Spleen (tissue), 11 donors: Measurements from ENCODE around the gene TNFSF12. TPM values are rescaled to one million over a fixed set of nuclear protein-coding genes. Genes with fewer than 3 reads are reported as not detected.

Experiments used
- DNase-seq: peaks from one replicate; pipeline ENCODE4 v3.0.0-alpha.2; 2020
- H3K27ac ChIP-seq, 8 donors: fragments of 200-600 bp; sonication (generic) in 7 of 8; 1 replicate in 4 of 8; 2 replicates in 4 of 8; pipeline versions ENCODE4 v1.5.0 to v1.8.0; 2016 to 2021; ENCODE audit warnings: inconsistent platforms in 4 of 8, mild to moderate bottlenecking in 4 of 8, moderate library complexity in 1 of 8
- H3K27me3 ChIP-seq, 7 donors: fragments of 200-600 bp; sonication (generic) in 6 of 7; replicated peaks in 1 of 7; 1 replicate in 4 of 7; 2 replicates in 3 of 7; pipeline versions ENCODE4 v1.5.0 to v1.8.0; 2016 to 2021; ENCODE audit warnings: inconsistent platforms in 3 of 7, mild to moderate bottlenecking in 1 of 7
- H3K36me3 ChIP-seq, 6 donors: fragments of 200-600 bp; sonication (generic) in 5 of 6; 1 replicate in 4 of 6; 2 replicates in 2 of 6; pipeline versions ENCODE4 v1.5.0 to v1.8.0; 2016 to 2021; ENCODE audit warnings: inconsistent platforms in 2 of 6
- H3K4me1 ChIP-seq, 6 donors: fragments of 200-600 bp; sonication (generic) in 5 of 6; 1 replicate in 3 of 6; 2 replicates in 3 of 6; pipeline versions ENCODE4 v1.5.0 to v1.8.0; 2016 to 2021; ENCODE audit warnings: inconsistent platforms in 3 of 6
- H3K4me3 ChIP-seq, 8 donors: fragments of 200-600 bp; sonication (generic) in 7 of 8; 1 replicate in 4 of 8; 2 replicates in 4 of 8; pipeline versions ENCODE4 v1.5.0 to v1.8.0; 2016 to 2021; ENCODE audit warnings: inconsistent platforms in 4 of 8, mild to moderate bottlenecking in 4 of 8, moderate library complexity in 2 of 8
- H3K9me3 ChIP-seq, 8 donors: fragments of 200-600 bp; sonication (generic) in 7 of 8; 1 replicate in 4 of 8; 2 replicates in 4 of 8; pipeline versions ENCODE4 v1.5.0 to v1.8.0; 2016 to 2021; ENCODE audit warnings: inconsistent platforms in 4 of 8
- POLR2A ChIP-seq, 3 donors: fragments of 450-650 bp; IDR thresholded peaks; one replicate each; pipeline ENCODE4 v1.5.1; 2017; ENCODE audit warnings: antibody characterized with exemption in 3 of 3, mild to moderate bottlenecking in 1 of 3
- POLR2AphosphoS5 ChIP-seq, 3 donors: sonication (generic); formaldehyde crosslinking; IDR thresholded peaks; one replicate each; pipeline ENCODE4 v1.5.1; 2017; ENCODE audit warnings: antibody characterized with exemption in 3 of 3
- WGBS, 5 donors: extraction: QIAGEN DNeasy Blood & Tissue Kit in 3 of 5; methylation state at CpG; one replicate each; pipeline versions ENCODE4 v1.1.5 to v1.1.7; 2013 to 2018; 5-methylcytosine and 5-hydroxymethylcytosine counted together
- intact Hi-C: fragments of 100-400 bp; cut with DNase I; formaldehyde crosslinking; loops from one replicate; pipeline ENCODE4 v1.15.0; 2023; ENCODE audit warnings: low total_unique reads
- polyA plus RNA-seq, 3 donors: library from polyadenylated mRNA; stranded (reverse); fragments of 200-250 nt; gene quantifications; one replicate each; pipeline ENCODE4 v1.2.1, GENCODE V29; 2013
- total RNA-seq, 7 donors: library from RNA; depleted of rRNA in 3 of 7; stranded (reverse); fragments of >200 nt in 3 of 7; fragmentation: NEBNext Ultra II Directional in 4 of 7; extraction: Animal tissue kit (Norgen Biotek cat#: 25700) in 4 of 7; gene quantifications; one replicate each; pipeline versions ENCODE4 v1.1.0 to v1.2.1, GENCODE V29; 2016 to 2021
- TF ChIP-seq, protein P1 (sequence below), 11 experiments: fragments of 200-600 bp in 7 of 11; fragments of 450-650 bp in 4 of 11; sonication (generic) in 4 of 11; IDR thresholded peaks in 8 of 11; conservative IDR thresholded peaks in 3 of 11; 1 replicate in 7 of 11; 2 replicates in 4 of 11; pipeline versions ENCODE4 v1.4.0 to v1.8.0; 2016 to 2021; ENCODE audit warnings: antibody characterized with exemption in 11 of 11, inconsistent platforms in 4 of 11, mild to moderate bottlenecking in 1 of 11
- donor health status: healthy with polysubstance abuse.
- donor health status: DM: no; HTN: no; CAD: no; lungs with moderate emphysema.
- donor health status: DM: no; HTN: no; CAD: no.
- donor health status: Bipolar disorder and iron deficiency.
- donor health status: healthy.
- donor health status: DM: no; HTN: no; CAD: no.
- donor health status: DM: yes; HTN: yes; CAD: no.

The TNFSF12 gene
- total and polyA plus RNA-seq, 10 donors = 37.4 to 65.0 (median 55.3) TPM

DNA sequence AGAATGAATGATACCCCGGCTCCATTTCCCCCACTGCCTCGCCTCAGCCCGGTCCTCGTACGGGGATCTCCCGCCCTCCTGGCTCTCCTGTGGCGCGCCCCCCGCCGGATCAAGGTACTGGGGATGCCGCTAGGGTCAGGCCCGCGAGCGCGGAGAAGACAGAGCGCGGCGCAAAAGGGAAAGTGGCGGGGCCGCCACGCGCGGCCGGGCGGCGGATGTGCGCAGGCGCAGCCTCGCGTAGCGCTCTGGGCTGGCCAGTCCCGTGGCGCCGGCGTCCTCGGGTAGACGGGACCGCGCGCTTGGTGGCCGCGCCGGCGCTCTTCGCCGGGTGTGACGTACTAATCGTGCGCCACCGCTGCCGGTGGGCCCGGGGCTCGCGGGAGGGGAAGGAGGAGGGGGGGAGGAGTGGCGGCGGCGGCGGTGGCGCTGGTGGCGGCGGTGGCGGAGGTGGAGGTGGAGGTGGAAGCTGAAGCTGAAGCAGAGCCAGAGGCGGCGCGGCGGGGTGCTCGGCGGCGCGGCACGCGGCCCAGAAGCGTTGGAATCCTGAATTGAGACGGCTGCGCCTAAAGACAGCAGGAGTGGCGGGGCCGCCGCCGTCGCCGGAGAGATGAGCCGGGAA lies 12.8 kb downstream of the TNFSF12 start, which contains the start of gene SENP3:
Gene SENP3 (plus strand): TSS at position 331 of the 619 bp plus-strand sequence. CDS start 1,158 bp downstream, outside the sequence.
- Histone ChIP-seq H3K4me1 (peaks cover 43 to 83% (median 72%) of the 10 kb centered on the region in 6 donors), H3K27ac (peak within 1 kb of the TSS; percentile 86 to 98 (median 94)), H3K4me3 (peak within 1 kb of the TSS; percentile 75 to 98 (median 95)), H3K9me3 (no peaks in the 10 kb centered on the region), H3K36me3 (peaks cover 5 to 53% (median 31%) of the 10 kb centered on the region in 6 donors), H3K27me3 (no peaks in the 10 kb centered on the region)
- 0 to 1% (median 0%) methylated on average over 37 to 82 of the region's 82 CpGs for WGBS, 5 donors
- peak; percentile 98 for DNase-seq
- intact Hi-C loops = loop anchor here (5.0 kb wide), 2 partner anchors 44 to 124 kb away; partner anchors contain the start of genes FGF11 and TMEM102
- peak in 2 of 3 donors; percentile 32 to 40 for TF ChIP-seq POLR2A (IDR thresholded peaks at IDR 0.05)
- TF ChIP-seq, protein P1, sequence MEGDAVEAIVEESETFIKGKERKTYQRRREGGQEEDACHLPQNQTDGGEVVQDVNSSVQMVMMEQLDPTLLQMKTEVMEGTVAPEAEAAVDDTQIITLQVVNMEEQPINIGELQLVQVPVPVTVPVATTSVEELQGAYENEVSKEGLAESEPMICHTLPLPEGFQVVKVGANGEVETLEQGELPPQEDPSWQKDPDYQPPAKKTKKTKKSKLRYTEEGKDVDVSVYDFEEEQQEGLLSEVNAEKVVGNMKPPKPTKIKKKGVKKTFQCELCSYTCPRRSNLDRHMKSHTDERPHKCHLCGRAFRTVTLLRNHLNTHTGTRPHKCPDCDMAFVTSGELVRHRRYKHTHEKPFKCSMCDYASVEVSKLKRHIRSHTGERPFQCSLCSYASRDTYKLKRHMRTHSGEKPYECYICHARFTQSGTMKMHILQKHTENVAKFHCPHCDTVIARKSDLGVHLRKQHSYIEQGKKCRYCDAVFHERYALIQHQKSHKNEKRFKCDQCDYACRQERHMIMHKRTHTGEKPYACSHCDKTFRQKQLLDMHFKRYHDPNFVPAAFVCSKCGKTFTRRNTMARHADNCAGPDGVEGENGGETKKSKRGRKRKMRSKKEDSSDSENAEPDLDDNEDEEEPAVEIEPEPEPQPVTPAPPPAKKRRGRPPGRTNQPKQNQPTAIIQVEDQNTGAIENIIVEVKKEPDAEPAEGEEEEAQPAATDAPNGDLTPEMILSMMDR (IDR thresholded peaks at IDR 0.05 in 8 of 11, conservative IDR thresholded peaks at IDR 0.05 in 3 of 11) = peak in 1 of 11 experiments; percentile 3
- TF ChIP-seq POLR2AphosphoS5 (IDR thresholded peaks at IDR 0.05) = peak; percentile 87 to 92 (median 90)

DNA sequence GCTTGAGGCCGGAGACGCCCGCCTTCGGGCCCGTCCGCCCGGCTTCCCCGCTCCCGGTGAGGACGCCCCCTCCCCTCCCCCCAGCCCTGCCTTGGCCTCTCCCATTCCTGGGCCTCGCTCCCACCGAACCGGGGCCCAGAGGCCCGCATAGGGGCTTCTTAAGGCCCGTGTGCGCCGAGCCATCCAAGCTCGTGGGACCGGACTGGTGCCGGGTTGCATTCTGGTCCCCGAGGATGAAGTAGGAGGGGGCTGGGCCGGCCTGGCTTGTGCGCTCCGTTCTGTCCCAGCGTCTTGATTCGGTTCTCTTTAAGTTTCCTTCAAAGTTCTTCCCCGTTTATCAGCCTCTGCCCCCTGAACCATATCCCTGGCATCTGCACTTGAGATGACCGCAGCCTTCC lies 13.3 kb downstream of the TNFSF12 start:
- H3K4me1 ChIP-seq = peaks cover 43 to 78% (median 68%) of the 10 kb centered on the region in 6 donors
- intact Hi-C loops = loop anchor here (5.0 kb wide), 2 partner anchors 45 to 125 kb away; partner anchors contain the start of genes FGF11 and TMEM102
- no peak for DNase-seq
- H3K27me3 ChIP-seq = no peaks in the 10 kb centered on the region
- WGBS, 5 donors = 1 to 2% (median 2%) methylated on average over 9 to 28 of the region's 28 CpGs
- no peaks in the 10 kb centered on the region for H3K9me3 ChIP-seq
- TF ChIP-seq POLR2A (IDR thresholded peaks at IDR 0.05) (no peak), POLR2AphosphoS5 (IDR thresholded peaks at IDR 0.05) (no peak)
- TF ChIP-seq, protein P1 (IDR thresholded peaks at IDR 0.05 in 8 of 11, conservative IDR thresholded peaks at IDR 0.05 in 3 of 11) = no peak
- peak overlapping the region; percentile 86 to 98 (median 94) for H3K27ac ChIP-seq
- peak overlapping the region; percentile 75 to 98 (median 95) for H3K4me3 ChIP-seq
- H3K36me3 ChIP-seq = peaks cover 5 to 53% (median 36%) of the 10 kb centered on the region in 6 donors

DNA sequence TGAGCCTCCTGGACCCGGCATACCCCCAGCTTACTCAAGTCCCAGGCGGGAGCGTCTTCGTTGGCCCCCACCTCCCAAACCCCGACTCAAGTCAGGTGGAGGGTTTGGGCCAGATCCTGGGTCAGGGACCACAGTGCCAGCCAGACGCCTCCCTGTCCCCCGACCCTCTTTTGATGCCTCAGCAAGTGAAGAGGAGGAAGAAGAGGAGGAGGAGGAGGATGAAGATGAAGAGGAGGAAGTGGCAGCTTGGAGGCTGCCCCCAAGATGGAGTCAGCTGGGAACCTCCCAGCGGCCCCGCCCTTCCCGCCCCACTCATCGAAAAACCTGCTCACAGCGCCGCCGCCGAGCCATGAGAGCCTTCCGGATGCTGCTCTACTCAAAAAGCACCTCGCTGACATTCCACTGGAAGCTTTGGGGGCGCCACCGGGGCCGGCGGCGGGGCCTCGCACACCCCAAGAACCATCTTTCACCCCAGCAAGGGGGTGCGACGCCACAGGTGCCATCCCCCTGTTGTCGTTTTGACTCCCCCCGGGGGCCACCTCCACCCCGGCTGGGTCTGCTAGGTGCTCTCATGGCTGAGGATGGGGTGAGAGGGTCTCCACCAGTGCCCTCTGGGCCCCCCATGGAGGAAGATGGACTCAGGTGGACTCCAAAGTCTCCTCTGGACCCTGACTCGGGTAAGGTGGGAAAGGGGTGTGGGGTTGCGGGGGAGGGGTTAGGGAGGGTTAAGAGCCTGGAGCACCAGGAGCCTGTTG lies 14.4 kb downstream of the TNFSF12 start:
- intact Hi-C loops = loop anchor here (5.0 kb wide), 2 partner anchors 46 to 126 kb away; partner anchors contain the start of genes FGF11 and TMEM102
- Histone ChIP-seq H3K27me3 (no peaks in the 10 kb centered on the region), H3K4me3 (peak overlapping the region in 4 of 8 donors; percentile 75 to 96 (median 94)), H3K9me3 (no peaks in the 10 kb centered on the region), H3K36me3 (peaks cover 5 to 59% (median 41%) of the 10 kb centered on the region in 6 donors), H3K4me1 (peaks cover 43 to 67% (median 57%) of the 10 kb centered on the region in 6 donors), H3K27ac (no peak overlapping the region)
- TF ChIP-seq, protein P1 (IDR thresholded peaks at IDR 0.05 in 8 of 11, conservative IDR thresholded peaks at IDR 0.05 in 3 of 11) = no peak
- no peak for TF ChIP-seq POLR2AphosphoS5 (IDR thresholded peaks at IDR 0.05)
- TF ChIP-seq POLR2A (IDR thresholded peaks at IDR 0.05) = no peak
- WGBS, 5 donors = 90 to 94% (median 91%) methylated on average over 21 to 30 of the region's 30 CpGs
- DNase-seq = no peak
